ENCODE data around the gene SF3B5.
"Not testable (repeated sequence)": the region's sequence is repeated elsewhere in the genome, so short reads cannot be mapped to it uniquely, and the experiment has no call there.

Gene SF3B5

GRCh38 chr6:144104488-144104887 is 9.1 kb upstream of the SF3B5 start:
- no peak for DNase-seq

DNA sequence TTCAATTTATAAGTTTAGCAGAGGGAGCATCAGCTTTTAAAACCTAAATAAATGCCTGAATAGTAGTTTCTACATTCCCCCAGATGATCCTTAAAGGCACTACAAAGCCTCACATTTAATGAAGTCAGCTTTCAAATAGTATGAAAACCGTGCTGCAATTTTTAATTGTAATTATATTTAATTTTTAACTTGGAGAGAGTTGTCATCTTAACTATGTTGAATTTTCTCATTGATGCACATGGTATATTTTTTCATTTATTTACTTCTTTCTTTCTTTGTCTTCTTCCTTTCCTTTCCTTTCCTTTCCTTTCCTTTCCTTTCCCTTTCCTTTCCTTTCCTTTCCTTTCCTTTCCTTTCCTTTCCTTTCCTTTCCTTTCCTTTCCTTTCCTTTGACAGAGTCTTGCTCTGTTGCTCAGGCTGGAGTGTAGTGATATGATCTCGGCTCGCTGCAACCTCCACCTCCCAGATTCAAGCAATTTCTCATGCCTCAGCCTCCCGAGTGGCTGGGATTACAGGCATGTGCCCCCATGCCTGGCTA is 7.7 kb upstream of the SF3B5 start:
- no peak for DNase-seq

GRCh38 chr6:144098993-144099392 is 3.6 kb upstream of the SF3B5 start:
- no peak for DNase-seq

DNA sequence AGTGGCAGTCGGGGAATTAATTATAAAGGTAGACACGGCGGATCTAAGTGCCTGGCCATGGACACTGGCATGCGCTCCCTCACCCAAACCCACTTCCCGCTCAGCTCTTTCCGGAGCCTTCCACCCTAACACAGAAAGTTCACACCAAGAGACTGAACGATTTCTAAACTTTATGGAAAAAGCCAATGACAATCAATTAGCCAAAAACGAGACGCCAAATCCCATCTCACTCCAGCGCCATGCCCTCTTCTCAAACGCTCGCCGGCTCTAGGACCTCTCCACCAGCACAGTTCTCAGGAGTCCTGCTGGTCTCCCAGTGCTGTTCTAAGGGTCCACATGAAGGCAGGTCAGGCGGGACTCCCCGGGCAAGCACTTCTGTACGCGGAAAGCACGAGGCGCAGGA is 641 bp downstream of the SF3B5 start:
- DNase-seq: no peak

GRCh38 chr6:144093658-144094057 is 1.7 kb downstream of the SF3B5 start:
- DNase-seq: no peak

DNA sequence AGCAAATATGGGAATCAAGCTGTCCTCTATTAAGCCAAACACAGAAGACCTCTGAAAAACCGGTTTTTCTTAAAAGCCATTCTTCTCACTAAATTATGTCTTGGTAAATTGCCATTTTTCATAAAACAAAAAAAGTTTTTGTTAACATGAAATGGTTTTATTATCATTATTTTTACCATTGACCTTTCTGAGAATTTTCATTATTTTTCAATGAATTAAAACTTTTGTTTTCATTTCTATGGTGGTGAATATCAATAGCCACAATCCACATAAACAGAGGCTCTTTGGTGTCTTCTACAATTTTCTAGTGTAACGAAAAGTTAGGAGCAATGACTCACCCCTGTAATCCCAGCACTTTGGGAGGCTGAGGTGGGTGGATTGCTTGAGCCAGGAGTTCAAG is 2.1 kb downstream of the SF3B5 start:
- DNase-seq: no peak

GRCh38 chr6:144090384-144090783 is 5.0 kb downstream of the SF3B5 start:
- DNase-seq: no peak

GRCh38 chr6:144087789-144088426 is 7.5 kb downstream of the SF3B5 start:
- no peak for DNase-seq

- no peak for DNase-seq
Measured at GRCh38 chr6:144086959-144087358, 8.4 kb downstream of the SF3B5 start.

DNA sequence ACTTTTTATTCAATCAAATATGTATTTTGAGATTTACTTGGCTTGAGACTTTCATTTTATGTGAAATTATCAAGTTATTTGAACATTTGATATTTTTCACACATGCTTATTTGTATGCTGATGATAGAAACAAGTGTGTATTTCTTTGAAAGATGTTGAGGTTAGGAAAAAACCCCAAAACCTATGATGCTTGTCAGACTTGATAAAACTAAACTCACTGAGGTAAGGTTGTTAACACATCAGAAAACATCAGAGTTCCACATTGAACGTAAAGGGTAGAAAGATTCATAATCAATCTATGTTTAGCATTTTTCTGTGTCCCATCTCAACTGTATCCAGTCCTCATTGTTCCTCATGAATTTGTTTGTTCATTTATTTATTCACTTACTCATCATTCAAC is 12.2 kb downstream of the SF3B5 start:
- no peak for DNase-seq

DNA sequence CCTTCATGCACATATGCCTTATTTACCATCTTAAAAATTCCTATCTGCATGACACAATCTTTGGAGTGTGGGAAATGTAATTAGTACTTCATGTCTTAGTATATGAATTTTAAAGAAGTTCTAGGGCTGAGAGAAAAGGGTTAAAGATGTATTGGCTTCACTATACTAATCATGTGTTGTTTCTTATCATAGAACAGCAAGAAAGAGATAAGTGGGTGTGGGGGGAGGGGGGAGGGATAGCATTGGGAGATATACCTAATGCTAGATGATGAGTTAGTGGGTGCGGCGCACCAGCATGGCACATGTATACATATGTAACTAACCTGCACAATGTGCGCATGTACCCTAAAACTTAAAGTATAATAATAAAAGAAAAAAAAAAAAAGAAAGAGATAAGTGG is 13.0 kb downstream of the SF3B5 start:
- not testable (repeated sequence) for DNase-seq

GRCh38 chr6:144077871-144078270 is 17.5 kb downstream of the SF3B5 start:
- DNase-seq: no peak

GRCh38 chr6:144075875-144076274 is 19.5 kb downstream of the SF3B5 start:
- DNase-seq: no peak

GRCh38 chr6:144075187-144075586 is 20.2 kb downstream of the SF3B5 start:
- no peak for DNase-seq

DNA sequence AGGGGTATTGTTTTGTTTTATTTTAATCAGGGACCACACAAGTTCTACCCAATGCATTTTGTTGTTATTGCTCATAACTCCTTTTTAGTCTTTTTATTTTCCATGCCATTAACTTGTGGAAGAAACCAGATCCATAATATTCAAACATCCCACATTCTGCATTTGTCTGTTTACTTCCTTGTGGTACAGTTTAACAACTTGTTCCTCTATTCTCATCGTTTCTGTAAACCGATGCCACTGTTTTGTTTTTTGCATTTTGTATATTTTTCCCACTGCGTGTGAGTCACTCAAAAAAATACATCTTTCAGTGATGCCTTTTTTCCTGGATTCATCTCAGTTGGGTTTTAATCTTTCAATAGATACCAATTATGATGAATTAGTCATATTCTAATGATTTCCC is 22.3 kb downstream of the SF3B5 start:
- no peak for DNase-seq

DNA sequence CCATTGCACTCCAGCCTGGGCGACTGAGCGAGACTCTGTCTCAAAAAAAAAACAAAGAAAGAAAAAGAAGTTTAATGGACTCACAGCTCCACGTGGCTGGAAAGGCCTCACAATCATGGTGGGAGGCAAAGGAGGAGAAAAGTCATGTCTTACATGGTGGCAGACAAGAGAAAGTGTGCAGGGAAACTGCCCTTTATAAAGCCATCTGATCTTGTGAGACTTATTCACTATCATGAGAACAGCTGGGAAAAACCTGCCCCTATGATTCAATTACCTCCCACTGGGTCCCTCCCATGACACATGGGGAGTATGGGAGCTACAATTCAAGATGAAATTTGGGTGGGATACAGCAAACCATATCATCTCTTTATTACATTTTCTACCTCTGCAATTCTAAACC is 25.9 kb downstream of the SF3B5 start:
- DNase-seq: no peak

DNA sequence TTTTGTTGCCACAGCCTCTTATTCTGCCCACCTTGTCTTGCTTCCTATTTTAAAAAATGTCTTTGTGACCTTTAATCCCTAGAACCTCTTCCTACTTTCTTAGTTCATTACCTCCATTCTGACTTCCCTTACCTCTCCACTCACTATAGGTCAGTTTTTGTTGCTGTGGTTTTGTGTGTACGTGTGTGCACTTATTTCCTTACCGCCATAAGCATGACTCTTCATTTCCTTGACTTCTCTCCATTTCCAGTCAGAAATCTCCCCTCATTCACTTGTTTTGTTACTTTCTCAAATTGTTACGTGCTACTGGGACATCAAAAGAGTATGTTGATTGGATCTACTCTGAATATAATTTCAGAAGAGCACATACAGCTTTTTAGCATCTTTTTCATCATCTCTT is 26.6 kb downstream of the SF3B5 start:
- DNase-seq: no peak

DNA sequence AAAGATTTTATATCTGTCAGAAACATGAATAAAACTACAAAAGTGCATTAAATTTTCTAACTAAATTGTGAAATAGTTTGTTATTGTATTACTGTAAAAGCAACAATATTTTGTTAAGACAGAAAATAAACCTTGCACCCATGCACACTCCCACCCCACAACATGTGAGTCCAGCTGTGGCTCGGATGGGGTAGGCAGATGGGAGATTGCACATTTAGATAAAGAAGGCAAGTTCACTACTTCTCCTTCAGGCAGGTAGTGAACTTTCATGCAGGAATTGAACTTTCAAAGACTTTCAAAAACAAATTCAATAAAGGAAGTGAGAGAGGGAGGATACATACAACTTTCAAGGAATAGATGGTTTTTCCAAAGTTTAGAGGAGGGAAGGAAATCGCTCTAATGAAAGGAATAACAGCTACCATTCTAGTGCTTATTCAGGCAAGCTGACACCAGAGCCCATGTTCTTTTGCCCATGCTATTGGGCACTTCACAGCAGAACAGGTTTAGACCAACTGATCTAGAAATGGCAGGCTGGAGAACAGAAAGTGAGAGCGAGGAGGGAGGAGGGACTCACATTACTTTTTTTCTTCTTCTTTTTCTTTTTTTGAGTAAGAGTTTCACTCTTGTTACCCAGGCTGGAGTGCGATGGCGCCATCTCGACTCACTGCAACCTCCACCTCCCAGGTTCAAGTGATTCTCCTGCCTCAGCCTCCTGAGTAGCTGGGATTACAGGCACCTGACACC is 28.5 kb downstream of the SF3B5 start:
- no peak for DNase-seq

GRCh38 chr6:144066255-144066654 is 29.1 kb downstream of the SF3B5 start:
- DNase-seq: no peak

GRCh38 chr6:144065213-144065660 is 30.1 kb downstream of the SF3B5 start:
- no peak for DNase-seq

DNA sequence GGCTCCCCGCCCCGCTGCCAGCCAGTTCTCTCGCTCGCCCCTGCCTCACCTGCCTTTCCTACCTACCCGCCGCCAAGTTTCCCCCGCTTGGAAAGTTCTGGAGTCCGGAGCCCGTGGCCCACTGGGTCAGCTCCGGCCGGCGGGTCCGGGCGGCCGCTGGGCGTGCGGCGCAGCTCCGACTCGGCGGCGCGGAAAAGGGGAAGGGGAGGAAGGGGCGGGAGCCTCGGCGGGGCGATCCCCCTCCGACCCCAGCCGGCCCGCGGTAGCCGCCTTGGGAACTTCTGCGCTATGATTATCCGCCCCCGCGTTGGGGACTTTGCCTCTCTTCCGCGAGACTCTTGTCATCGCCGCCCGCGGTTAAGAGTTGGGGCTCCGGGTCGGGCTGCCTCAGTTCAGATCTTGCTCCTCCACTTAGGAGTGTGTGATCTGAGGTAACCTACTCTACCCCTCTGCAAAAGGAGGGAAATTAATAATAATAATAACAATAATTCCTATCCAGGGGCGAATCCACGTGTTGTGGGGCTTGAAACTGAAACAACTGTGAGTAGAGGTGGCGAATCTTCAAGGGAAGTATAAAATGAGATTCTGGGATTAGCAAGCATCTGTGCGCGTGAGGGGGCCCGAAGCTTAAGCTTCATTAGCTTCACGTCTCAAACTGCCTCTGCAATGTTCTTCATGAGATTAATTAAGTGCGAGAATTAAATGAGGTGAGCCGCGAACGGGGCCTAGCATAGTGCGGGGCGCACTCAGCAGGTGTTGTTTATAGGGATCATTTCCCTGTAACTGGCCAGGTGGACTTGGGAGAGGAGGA is 30.8 kb downstream of the SF3B5 start:
- DNase-seq: peak; percentile 43

DNA sequence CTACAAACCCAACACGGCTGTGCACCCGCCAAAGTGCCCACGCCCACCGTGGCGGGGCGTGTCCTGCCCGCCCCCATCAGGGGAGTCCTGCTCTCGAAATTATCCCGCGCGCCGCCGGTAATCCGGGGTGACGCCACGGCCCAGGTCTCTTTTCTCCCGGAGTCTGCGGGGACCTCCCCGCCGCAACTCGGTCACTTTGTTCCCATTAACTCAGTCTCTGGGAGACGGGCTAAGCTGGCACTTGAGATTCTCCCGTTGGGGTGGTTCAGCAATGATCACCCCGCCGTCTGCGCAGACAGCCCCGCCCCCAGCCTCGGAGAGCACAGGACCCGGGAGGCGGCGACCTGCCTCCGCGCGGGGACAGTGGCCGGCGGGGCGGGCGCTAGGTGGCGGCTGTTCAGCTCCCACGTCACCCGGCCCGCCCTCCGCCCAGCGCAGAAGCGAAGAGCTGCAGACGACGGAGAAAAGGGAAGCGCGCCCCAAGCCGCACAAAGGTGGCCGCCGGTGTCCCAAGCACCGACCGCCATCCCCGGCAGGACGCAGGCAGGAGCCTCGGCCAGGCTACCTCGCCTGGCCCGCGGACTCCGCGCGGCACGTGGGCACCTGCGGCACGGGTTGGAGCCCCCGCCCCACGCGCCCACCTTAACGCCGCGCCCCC is 31.5 kb downstream of the SF3B5 start:
- peak; percentile 84 for DNase-seq

- DNase-seq: no peak
Measured at GRCh38 chr6:144063246-144063743, 32.1 kb downstream of the SF3B5 start.

All from femur (tissue), 1 donor.